Loucy (cell line): ENCODE data around the gene TXNRD1.

Source experiments
- H2AFZ ChIP-seq: fragments of 200-600 bp; sonication (generic); 2 replicates; pipeline ENCODE4 v1.6.0; 2016; ENCODE audit warnings: antibody characterized with exemption, mild to moderate bottlenecking, low read length, moderate library complexity
- H3F3A ChIP-seq: fragments of 200-600 bp; 2 replicates; pipeline ENCODE4 v1.6.0; 2016; ENCODE audit warnings: antibody characterized with exemption, low read depth, mild to moderate bottlenecking
- H3K27me3 ChIP-seq: fragments of 200-600 bp; sonication (generic); 2 replicates; pipeline ENCODE4 v1.6.1; 2014; ENCODE audit warnings: low read length, mild to moderate bottlenecking; ENCODE audit not compliant: insufficient read depth, poor library complexity, severe bottlenecking
- H3K36me3 ChIP-seq: fragments of 200-600 bp; sonication (generic); 2 replicates; pipeline ENCODE4 v1.6.1; 2016; ENCODE audit warnings: low read length; ENCODE audit not compliant: insufficient read depth
- H3K4me1 ChIP-seq: fragments of 200-600 bp; sonication (generic); 2 replicates; pipeline ENCODE4 v1.5.1; 2014; ENCODE audit warnings: low read length, mild to moderate bottlenecking; ENCODE audit not compliant: insufficient read depth, poor library complexity, severe bottlenecking
- H3K4me2 ChIP-seq: fragments of 200-600 bp; sonication (generic); 2 replicates; pipeline ENCODE4 v1.6.0; 2014; ENCODE audit warnings: antibody characterized with exemption, low read length, low read depth, mild to moderate bottlenecking; ENCODE audit not compliant: poor library complexity, severe bottlenecking
- H3K4me3 ChIP-seq: fragments of 200-600 bp; sonication (generic); 2 replicates; pipeline ENCODE4 v1.5.1; 2014; ENCODE audit warnings: low read length, mild to moderate bottlenecking, mixed read lengths; ENCODE audit not compliant: poor library complexity, severe bottlenecking
- H3K79me2 ChIP-seq: fragments of 200-600 bp; sonication (generic); 2 replicates; pipeline ENCODE4 v1.6.1; 2014; ENCODE audit warnings: low read length; ENCODE audit not compliant: insufficient read depth
- H3K9ac ChIP-seq: fragments of 200-600 bp; sonication (generic); 2 replicates; pipeline ENCODE4 v1.6.0; 2014; ENCODE audit warnings: mild to moderate bottlenecking, low read depth, low read length, moderate library complexity; ENCODE audit not compliant: poor library complexity, severe bottlenecking
- H3K9me2 ChIP-seq: fragments of 200-600 bp; sonication (generic); replicated peaks from 2 replicates; pipeline ENCODE4 v1.6.1; 2016; ENCODE audit warnings: low read depth, low read length, mixed read lengths
- H3K9me3 ChIP-seq: fragments of 200-600 bp; sonication (generic); 2 replicates; pipeline ENCODE4 v1.6.1; 2014; ENCODE audit warnings: mild to moderate bottlenecking, antibody characterized with exemption, low read length, low read depth; ENCODE audit not compliant: insufficient read depth
- H4K20me1 ChIP-seq: fragments of 200-600 bp; sonication (generic); 2 replicates; pipeline ENCODE4 v1.6.0; 2014; ENCODE audit warnings: antibody characterized with exemption, low read length, mild to moderate bottlenecking; ENCODE audit not compliant: insufficient read depth, poor library complexity, severe bottlenecking
- EZH2phosphoT487 ChIP-seq: fragments of 200-600 bp; IDR thresholded peaks from 2 replicates; pipeline ENCODE4 v1.6.1; 2018; ENCODE audit warnings: antibody characterized with exemption, mild to moderate bottlenecking, moderate library complexity, borderline replicate concordance
- TF ChIP-seq, protein P1 (sequence below): fragments of 200-600 bp; sonication (generic); conservative IDR thresholded peaks from 2 replicates; pipeline ENCODE4 v1.5.1; 2014; ENCODE audit warnings: mild to moderate bottlenecking, antibody characterized with exemption, low read length

The TXNRD1 gene

DNA sequence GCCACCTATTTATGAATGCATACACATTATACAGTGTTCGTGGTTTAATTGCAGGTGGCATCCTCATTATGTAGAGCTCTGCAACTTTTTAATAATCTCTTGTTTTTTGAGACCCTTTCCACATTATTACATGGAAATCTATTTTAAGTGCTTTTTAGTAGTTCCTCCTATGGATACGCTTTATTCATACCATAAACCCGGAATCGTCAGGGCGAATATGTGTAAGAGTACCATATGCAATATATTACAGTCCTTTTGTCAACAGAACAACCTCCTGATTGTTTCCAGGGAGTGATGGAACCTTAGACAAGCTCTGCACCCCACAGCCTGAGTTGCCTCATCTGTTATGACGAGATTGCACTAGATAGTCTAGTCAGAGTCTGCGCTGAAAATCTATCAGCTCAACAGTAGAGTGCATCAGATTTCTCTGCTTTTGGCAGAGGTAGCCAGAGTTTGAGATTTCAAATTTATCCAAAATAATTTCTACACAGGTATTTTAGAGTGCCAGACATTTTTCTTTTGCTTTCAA is 121.5 kb downstream of the TXNRD1 start:
- Histone ChIP-seq H3K9me3 (no peaks in the 10 kb centered on the region), H3K79me2 (no peaks in the 10 kb centered on the region), H3K27me3 (no peaks in the 10 kb centered on the region), H3K9me2 (no peaks in the 10 kb centered on the region), H2AFZ (no peak overlapping the region), H3K4me3 (no peak overlapping the region), H3K9ac (no peak overlapping the region), H3F3A (no peaks in the 10 kb centered on the region), H3K4me1 (no peaks in the 10 kb centered on the region), H4K20me1 (peaks cover 3% of the 10 kb centered on the region), H3K36me3 (peaks cover 82% of the 10 kb centered on the region), H3K4me2 (no peak overlapping the region)
- TF ChIP-seq, protein P1, sequence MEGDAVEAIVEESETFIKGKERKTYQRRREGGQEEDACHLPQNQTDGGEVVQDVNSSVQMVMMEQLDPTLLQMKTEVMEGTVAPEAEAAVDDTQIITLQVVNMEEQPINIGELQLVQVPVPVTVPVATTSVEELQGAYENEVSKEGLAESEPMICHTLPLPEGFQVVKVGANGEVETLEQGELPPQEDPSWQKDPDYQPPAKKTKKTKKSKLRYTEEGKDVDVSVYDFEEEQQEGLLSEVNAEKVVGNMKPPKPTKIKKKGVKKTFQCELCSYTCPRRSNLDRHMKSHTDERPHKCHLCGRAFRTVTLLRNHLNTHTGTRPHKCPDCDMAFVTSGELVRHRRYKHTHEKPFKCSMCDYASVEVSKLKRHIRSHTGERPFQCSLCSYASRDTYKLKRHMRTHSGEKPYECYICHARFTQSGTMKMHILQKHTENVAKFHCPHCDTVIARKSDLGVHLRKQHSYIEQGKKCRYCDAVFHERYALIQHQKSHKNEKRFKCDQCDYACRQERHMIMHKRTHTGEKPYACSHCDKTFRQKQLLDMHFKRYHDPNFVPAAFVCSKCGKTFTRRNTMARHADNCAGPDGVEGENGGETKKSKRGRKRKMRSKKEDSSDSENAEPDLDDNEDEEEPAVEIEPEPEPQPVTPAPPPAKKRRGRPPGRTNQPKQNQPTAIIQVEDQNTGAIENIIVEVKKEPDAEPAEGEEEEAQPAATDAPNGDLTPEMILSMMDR = no peak
- no peak for TF ChIP-seq EZH2phosphoT487

DNA sequence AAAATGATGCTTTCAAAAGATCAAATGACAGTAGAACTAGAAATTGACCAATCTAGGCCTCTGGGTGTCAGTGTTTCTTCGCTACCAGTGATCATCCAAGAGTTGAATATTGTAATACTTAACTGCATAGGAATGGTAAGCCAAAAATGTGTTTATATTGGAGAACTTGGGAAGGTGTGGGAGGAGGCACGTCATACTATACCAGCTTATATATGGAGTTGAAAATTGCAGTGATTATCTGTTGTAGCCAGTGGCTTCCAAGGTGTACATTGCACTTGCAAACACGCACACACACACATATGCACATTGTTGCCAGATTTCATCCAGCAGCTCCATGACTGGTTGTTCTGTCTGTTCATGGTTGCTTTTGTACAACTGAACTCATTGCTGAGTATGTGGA is 124.1 kb downstream of the TXNRD1 start:
- H3K9me3 ChIP-seq = no peaks in the 10 kb centered on the region
- no peaks in the 10 kb centered on the region for H3K9me2 ChIP-seq
- no peaks in the 10 kb centered on the region for H3F3A ChIP-seq
- peaks cover 85% of the 10 kb centered on the region for H3K36me3 ChIP-seq
- H3K27me3 ChIP-seq = no peaks in the 10 kb centered on the region
- H3K4me1 ChIP-seq = no peaks in the 10 kb centered on the region
- no peak overlapping the region for H3K4me3 ChIP-seq
- peaks cover 7% of the 10 kb centered on the region for H4K20me1 ChIP-seq
- H2AFZ ChIP-seq = no peak overlapping the region
- H3K79me2 ChIP-seq = no peaks in the 10 kb centered on the region
- H3K4me2 ChIP-seq = no peak overlapping the region
- no peak overlapping the region for H3K9ac ChIP-seq
- TF ChIP-seq, protein P1 = peak; percentile 23; the same call in 1 of the 2 replicates
- TF ChIP-seq EZH2phosphoT487 = no peak

DNA sequence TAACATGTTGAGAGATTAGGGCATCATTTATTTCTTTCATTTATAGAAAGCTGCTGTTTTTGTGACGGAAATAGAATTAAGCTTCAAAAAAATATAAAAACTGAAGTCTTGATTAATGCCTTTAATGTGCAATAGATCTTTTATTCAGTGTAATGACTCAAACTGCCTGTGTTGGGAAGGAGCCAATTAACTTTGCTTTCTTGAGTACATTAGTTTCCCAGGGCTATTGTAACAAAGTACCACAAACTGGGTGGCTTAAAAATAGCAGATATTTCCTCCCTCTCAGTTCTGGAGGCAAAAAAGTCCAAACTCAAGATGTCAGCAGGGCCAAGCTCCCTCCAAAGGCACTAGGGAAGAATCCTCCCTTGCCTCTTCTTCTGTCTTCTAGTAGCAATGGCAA is 124.6 kb downstream of the TXNRD1 start:
- Histone ChIP-seq H3K27me3 (no peaks in the 10 kb centered on the region), H3F3A (no peaks in the 10 kb centered on the region), H3K4me1 (no peaks in the 10 kb centered on the region), H3K36me3 (peaks cover 84% of the 10 kb centered on the region), H4K20me1 (peaks cover 7% of the 10 kb centered on the region), H3K9ac (no peak overlapping the region), H3K4me3 (no peak overlapping the region), H3K9me2 (no peaks in the 10 kb centered on the region), H3K4me2 (no peak overlapping the region), H3K79me2 (no peaks in the 10 kb centered on the region), H3K9me3 (no peaks in the 10 kb centered on the region), H2AFZ (no peak overlapping the region)
- no peak for TF ChIP-seq EZH2phosphoT487
- TF ChIP-seq, protein P1 = no peak
